K562 (cell line): Measurements from ENCODE around the gene ECI1. TPM values are rescaled to one million over a fixed set of nuclear protein-coding genes. Genes with fewer than 3 reads are reported as not detected.
A peak's percentile ranks its signal among the peaks of the same experiment; 100 is the strongest.

ENCODE experiments used
- AFF1 ChIP-seq, 2 experiments: fragments of 450-650 bp; IDR thresholded peaks; 2 replicates each; pipeline ENCODE4 v1.6.1; 2018; ENCODE audit warnings: mild to moderate bottlenecking in 2 of 2, low read depth in 1 of 2; ENCODE audit not compliant: partially characterized antibody in 2 of 2
- MCM3 ChIP-seq: fragments of 450-650 bp; IDR thresholded peaks from 2 replicates; pipeline ENCODE4 v1.6.1; 2016
- NR3C1 ChIP-seq: sonication (generic); formaldehyde crosslinking; IDR thresholded peaks from 2 replicates; pipeline ENCODE4 v1.8.1; 2022; ENCODE audit warnings: missing genetic modification reagents
- PHTF2 ChIP-seq: fragments of 250-450 bp; sonication (Bioruptor Pico); IDR thresholded peaks from 2 replicates; pipeline ENCODE4 v1.5.0; 2021; ENCODE audit warnings: mild to moderate bottlenecking
- RB1 ChIP-seq: fragments of 450-650 bp; IDR thresholded peaks from 2 replicates; pipeline ENCODE4 v1.6.1; 2017; ENCODE audit warnings: low read depth, mild to moderate bottlenecking
- SAP30 ChIP-seq: fragments of 200-600 bp; sonication (generic); IDR thresholded peaks from 2 replicates; pipeline ENCODE4 v1.6.1; 2012; ENCODE audit warnings: borderline replicate concordance, low read depth, mild to moderate bottlenecking, moderate library complexity, low read length, control low read depth, inconsistent platforms; ENCODE audit not compliant: insufficient read depth, poor library complexity, severe bottlenecking
- SMARCC2 ChIP-seq: fragments of 450-650 bp; IDR thresholded peaks from 2 replicates; pipeline ENCODE4 v1.6.1; 2017; ENCODE audit warnings: antibody characterized with exemption, moderate library complexity, mild to moderate bottlenecking, low read depth
- TEAD2 ChIP-seq: fragments of 450-650 bp; IDR thresholded peaks from 2 replicates; pipeline ENCODE4 v1.6.1; 2016; ENCODE audit warnings: missing genetic modification characterization, control low read depth, missing compliant biosample characterization
- ZNF146 ChIP-seq: IDR thresholded peaks from one replicate; pipeline ENCODE4 v1.6.1; 2018; ENCODE audit warnings: missing compliant biosample characterization; ENCODE audit not compliant: unreplicated experiment
- ZNF253 ChIP-seq: fragments of 250-450 bp; sonication (Bioruptor Pico); conservative IDR thresholded peaks from 2 replicates; pipeline ENCODE4 v1.6.1; 2021; ENCODE audit warnings: mild to moderate bottlenecking
- ZNF282 ChIP-seq: sonication (generic); formaldehyde crosslinking; IDR thresholded peaks from 2 replicates; pipeline ENCODE4 v1.8.1; 2023; ENCODE audit warnings: missing genetic modification reagents
- ZNF431 ChIP-seq: sonication (generic); formaldehyde crosslinking; IDR thresholded peaks from 2 replicates; pipeline ENCODE4 v1.8.0; 2022; ENCODE audit warnings: mild to moderate bottlenecking, missing genetic modification reagents
- ZSCAN32 ChIP-seq: fragments of 450-650 bp; formaldehyde crosslinking; IDR thresholded peaks from 2 replicates; pipeline ENCODE4 v1.4.0; 2020; ENCODE audit warnings: mild to moderate bottlenecking, moderate library complexity
- polyA plus RNA-seq, 8 experiments: library from polyadenylated mRNA; depleted of rRNA in 4 of 8; stranded (reverse) in 5 of 8; unstranded in 3 of 8; fragments of >200 nt; fragmentation: Nextera tagmentation in 2 of 8; fragmentation: Illumina TruSeq in 1 of 8; extraction: Ambion mirVana in 2 of 8; extraction: Trizol in 1 of 8; gene quantifications; 2 replicates each; pipeline versions ENCODE4 v1.2.1 to v1.2.3, GENCODE V29; 2011 to 2014; ENCODE audit warnings: inconsistent platforms in 1 of 8, missing spikeins in 1 of 8
- total RNA-seq, 7 experiments: library from RNA; depleted of rRNA in 6 of 7; stranded (reverse); fragments of >200 nt in 6 of 7; fragmentation: Illumina TruSeq in 2 of 7; extraction: Trizol in 2 of 7; gene quantifications; 2 replicates each; pipeline versions ENCODE4 v1.2.1 to v1.2.3, GENCODE V29; 2011 to 2021; ENCODE audit warnings: low replicate concordance in 1 of 7
- TF ChIP-seq, protein P1 (sequence below), 2 experiments: fragments of 450-650 bp; IDR thresholded peaks; 2 replicates each; pipeline ENCODE4 v1.6.1; 2016; ENCODE audit warnings: mild to moderate bottlenecking in 2 of 2, borderline replicate concordance in 1 of 2, low read depth in 1 of 2, moderate library complexity in 1 of 2

ECI1 gene
- total and polyA plus RNA-seq, 9 of the 15 experiments (the other 6 are each of a cell fraction or from before 2014, with no cell fraction given) = 4.7 to 189 (median 54.0) TPM

- TF ChIP-seq, protein P1, sequence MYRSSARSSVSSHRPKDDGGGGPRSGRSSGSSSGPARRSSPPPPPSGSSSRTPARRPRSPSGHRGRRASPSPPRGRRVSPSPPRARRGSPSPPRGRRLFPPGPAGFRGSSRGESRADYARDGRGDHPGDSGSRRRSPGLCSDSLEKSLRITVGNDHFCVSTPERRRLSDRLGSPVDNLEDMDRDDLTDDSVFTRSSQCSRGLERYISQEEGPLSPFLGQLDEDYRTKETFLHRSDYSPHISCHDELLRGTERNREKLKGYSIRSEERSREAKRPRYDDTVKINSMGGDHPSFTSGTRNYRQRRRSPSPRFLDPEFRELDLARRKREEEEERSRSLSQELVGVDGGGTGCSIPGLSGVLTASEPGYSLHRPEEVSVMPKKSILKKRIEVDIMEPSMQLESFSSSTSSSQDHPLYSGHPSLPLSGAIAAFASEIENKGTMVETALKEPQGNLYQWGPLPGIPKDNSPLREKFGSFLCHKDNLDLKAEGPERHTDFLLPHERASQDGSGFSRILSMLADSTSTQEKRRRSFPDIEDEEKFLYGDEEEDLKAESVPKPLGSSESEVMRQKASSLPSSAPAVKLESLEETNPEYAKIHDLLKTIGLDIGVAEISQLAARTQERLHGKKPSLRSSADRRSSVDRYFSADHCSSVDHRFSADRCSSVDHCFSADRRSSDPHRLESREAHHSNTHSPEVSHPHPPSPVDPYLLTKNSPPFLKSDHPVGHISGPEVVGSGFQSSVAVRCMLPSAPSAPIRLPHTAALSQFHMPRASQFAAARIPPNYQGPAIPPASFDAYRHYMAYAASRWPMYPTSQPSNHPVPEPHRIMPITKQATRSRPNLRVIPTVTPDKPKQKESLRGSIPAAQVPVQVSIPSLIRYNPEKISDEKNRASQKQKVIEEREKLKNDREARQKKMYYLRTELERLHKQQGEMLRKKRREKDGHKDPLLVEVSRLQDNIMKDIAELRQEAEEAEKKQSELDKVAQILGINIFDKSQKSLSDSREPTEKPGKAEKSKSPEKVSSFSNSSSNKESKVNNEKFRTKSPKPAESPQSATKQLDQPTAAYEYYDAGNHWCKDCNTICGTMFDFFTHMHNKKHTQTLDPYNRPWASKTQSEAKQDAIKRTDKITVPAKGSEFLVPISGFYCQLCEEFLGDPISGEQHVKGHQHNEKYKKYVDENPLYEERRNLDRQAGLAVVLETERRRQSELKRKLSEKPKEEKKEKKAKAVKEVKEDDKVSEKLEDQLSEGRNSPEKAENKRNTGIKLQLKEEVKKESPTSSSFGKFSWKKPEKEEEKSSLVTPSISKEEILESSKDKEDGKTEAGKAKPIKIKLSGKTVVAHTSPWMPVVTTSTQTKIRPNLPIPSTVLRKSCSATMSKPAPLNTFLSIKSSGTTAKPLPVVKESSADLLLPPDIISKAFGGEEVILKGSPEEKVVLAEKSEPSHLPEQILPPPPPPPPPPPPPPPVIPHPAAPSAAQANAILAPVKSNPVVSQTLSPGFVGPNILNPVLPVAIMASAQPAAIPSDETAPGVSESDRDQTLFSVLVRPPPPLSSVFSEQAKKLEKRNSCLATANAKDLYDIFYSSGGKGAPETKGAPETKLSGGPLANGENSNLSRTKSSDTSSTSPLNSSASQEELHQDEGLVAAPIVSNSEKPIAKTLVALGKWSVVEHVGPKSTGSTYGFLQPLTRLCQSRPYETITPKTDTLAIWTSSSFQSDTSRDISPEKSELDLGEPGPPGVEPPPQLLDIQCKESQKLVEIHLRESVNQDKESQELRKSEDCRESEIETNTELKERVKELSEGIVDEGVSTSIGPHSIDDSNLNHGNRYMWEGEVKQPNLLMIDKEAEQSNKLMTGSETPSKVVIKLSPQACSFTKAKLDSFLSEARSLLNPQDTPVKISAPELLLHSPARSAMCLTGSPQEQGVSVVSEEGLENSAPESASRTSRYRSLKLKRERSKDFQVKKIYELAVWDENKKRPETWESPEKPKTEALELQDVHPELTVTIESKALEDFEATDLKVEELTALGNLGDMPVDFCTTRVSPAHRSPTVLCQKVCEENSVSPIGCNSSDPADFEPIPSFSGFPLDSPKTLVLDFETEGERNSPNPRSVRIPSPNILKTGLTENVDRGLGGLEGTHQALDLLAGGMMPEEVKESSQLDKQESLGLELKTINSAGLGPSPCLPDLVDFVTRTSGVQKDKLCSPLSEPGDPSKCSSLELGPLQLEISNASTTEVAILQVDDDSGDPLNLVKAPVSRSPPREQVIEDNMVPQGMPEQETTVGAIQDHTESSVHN (IDR thresholded peaks at IDR 0.05; ENCODE audit: borderline replicate concordance in 1 of 2, low read depth in 1 of 2) = no peak
- no peak for TF ChIP-seq MCM3
- TF ChIP-seq ZNF253 = no peak
- no peak for TF ChIP-seq SMARCC2
- no peak for TF ChIP-seq NR3C1 (CRISPR knock-in tag)
- peak; percentile 76 for TF ChIP-seq SAP30
- peak; percentile 59; the same call in 1 of the 2 replicates for TF ChIP-seq RB1
- TF ChIP-seq ZNF431 (CRISPR knock-in tag) = 0 out of 2 replicates have a peak, but pooled peaks have one; percentile 65
- no peak for TF ChIP-seq ZSCAN32 (CRISPR knock-in tag)
- no peak for TF ChIP-seq ZNF146
- peak; percentile 87 for TF ChIP-seq ZNF282
- TF ChIP-seq PHTF2 = no peak
- no peak for TF ChIP-seq TEAD2 (tag)
- no peak for TF ChIP-seq AFF1 (IDR thresholded peaks at IDR 0.05; ENCODE audit: low read depth in 1 of 2, partially characterized antibody in 2 of 2)
Measured at GRCh38 chr16:2213817-2214718, 37.3 kb downstream of the ECI1 start (continued).
